AG10803 (cell line): ENCODE data around the gene AOPEP.

Experiments used
- DNase-seq: peaks from one replicate; pipeline ENCODE4 v3.0.0; 2010; ENCODE audit warnings: low read depth
- H3K4me3 ChIP-seq: 2 replicates; pipeline ENCODE4 v1.5.1; 2011; ENCODE audit warnings: mild to moderate bottlenecking, low read length, control low read depth
- CTCF ChIP-seq: conservative IDR thresholded peaks from 2 replicates; pipeline ENCODE4 v1.5.1; 2011; ENCODE audit warnings: mild to moderate bottlenecking, low read length, control low read depth, inconsistent platforms

AOPEP gene

GRCh38 chr9:95103871-95104580 lies 377.5 kb downstream of the AOPEP start:
- peak; percentile 44 for DNase-seq
- H3K4me3 ChIP-seq = no peak overlapping the region
- no peak for TF ChIP-seq CTCF

GRCh38 chr9:95104581-95104960 lies 378.1 kb downstream of the AOPEP start:
- H3K4me3 ChIP-seq = no peak overlapping the region
- no peak for TF ChIP-seq CTCF
- DNase-seq = no peak

- no peak overlapping the region for H3K4me3 ChIP-seq
- no peak for TF ChIP-seq CTCF
- DNase-seq = no peak
Measured at GRCh38 chr9:95104980-95105379, 378.5 kb downstream of the AOPEP start.

- no peak overlapping the region for H3K4me3 ChIP-seq
- TF ChIP-seq CTCF = no peak
- DNase-seq = no peak
Measured at GRCh38 chr9:95105519-95106287, 379.2 kb downstream of the AOPEP start.

GRCh38 chr9:95107001-95107749 lies 380.7 kb downstream of the AOPEP start:
- TF ChIP-seq CTCF = no peak
- no peak for DNase-seq
- no peak overlapping the region for H3K4me3 ChIP-seq

- no peak overlapping the region for H3K4me3 ChIP-seq
- no peak for DNase-seq
- no peak for TF ChIP-seq CTCF
Measured at GRCh38 chr9:95107976-95108375, 381.5 kb downstream of the AOPEP start.

- no peak for DNase-seq
- TF ChIP-seq CTCF = no peak
- no peak overlapping the region for H3K4me3 ChIP-seq
Measured at GRCh38 chr9:95108777-95109176, 382.3 kb downstream of the AOPEP start.
